Activated CD4-positive, alpha-beta T cell treated with anti-CD3 and anti-CD28 coated beads, Interleukin-2, Interleukin-6, amounts not matched to agents 100 ng/mL and 50 ng/mL, durations not matched to agents 16 hours and 8 hours (primary cell): ENCODE measurements around the gene TMEM248.
"Not testable (repeated sequence)": the region's sequence is repeated elsewhere in the genome, so short reads cannot be mapped to it uniquely, and the experiment has no call there.

Experiments
- DNase-seq: peaks from one replicate; pipeline ENCODE4 v3.0.0-alpha.2; 2020

TMEM248 gene

DNA sequence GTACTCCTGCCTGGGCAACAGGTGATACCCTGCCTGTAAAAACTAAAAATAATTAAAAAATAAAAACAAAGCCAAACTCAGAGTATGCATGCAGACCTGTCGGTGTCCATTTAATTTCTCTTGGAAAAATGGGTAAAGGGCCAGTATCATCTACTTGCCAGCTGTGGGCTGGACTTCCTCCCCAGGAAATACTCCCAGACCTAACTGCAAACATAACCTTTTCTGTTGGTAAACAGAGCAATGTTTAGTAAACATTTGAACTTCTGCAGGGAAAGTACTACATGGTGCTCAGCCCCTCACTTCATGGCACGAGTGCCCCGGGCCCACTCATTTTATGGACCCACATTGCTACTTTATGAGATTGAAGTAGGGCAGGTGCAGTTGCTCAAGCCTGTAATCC is 10.2 kb upstream of the TMEM248 start:
- DNase-seq = no peak

DNA sequence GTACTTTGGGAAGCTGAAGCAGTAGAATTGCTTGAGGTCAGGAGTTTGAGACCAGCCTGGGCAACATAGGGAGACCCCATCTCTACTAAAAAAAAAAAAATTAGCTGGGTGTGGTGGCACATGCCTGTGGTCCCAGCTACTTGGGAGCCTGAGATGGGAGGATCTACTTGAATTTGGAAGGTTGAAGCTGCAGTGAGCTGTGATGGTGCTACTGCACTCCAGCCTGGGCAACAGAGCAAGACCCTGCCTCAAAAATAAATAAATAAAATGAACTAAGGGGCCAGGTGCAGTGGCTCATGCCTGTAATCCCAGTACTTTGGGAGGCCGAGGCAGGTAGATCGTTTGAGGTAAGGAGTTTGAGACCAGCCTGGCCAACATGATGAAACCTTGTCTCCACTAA is 9.8 kb upstream of the TMEM248 start:
- DNase-seq = not testable (repeated sequence)

DNA sequence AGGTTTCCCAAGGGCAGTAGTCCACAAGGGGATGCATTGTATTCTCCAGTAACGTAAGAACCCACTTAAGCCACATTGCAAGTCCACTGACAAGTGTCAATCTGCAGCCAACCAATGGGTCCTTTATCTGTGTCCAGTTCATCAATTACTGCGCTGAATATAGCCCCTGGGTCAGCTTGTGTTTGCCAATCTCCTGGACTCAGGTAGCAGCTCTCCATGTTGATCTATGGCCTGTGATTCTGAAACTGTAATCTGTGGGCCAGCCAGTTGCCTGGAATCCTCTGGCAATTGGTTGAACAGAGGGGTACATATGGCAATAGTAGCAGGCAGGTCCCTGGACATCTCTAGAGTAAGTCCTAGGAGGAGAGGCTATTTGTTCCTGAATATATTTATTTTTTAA is 8.8 kb upstream of the TMEM248 start:
- no peak for DNase-seq

GRCh38 chr7:66913118-66914037 is 7.6 kb upstream of the TMEM248 start:
- DNase-seq = no peak

DNA sequence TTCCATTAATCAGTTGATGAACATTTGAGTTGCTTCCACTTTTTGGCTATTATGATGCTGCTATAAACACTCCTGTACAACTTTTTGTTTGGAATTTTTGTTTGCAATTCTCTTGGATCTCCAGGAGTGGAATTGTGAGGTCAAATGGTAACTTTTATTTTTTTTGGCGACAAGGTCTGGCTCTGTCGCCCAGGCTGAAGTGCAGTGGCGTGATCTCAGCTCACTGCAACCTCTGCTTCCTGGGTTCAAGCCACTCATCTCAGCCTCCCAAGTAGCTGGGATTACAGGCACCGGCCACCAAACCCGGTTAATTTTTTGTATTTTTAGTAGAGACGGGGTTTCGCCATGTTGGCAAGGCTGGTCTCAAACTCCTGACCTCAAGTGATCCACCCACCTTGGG is 3.1 kb upstream of the TMEM248 start:
- not testable (repeated sequence) for DNase-seq

DNA sequence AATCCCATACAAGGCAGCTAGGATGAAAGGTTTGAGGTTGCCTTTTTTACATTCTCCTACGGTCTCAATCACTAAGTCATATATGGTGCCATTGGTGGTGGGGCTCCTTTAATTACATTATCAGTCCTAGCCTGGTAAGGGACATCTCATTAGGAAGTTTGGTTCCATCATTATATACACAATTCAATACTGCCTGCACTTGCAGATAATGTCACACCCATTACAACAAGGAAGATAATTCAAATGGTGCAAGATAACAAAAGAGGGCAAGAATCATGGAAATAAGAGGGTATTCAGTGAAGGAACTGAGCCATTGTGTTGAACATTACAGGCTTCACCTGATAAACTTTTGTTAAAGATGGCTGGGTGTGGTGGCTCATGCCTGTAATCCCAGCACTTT is 1.7 kb upstream of the TMEM248 start:
- no peak for DNase-seq

DNA sequence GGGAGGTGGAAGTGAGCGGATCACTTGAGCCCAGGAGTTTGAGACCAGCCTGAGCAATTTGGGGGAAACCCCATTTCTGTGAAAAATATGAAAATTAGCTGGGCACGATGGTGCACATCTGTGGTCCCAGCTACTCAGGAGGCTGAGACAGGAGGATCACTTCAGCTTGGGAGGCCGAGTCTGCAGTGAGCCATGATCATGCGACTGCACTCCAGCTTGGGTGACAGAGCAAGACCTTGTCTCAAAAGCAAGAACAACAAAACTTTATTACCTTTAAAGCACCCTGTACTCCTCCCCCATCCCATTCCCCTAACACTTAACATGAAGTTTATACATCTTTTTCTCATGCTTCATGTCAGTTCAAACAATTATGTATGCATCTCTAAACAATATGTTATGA is 1.3 kb upstream of the TMEM248 start:
- DNase-seq = no peak

DNA sequence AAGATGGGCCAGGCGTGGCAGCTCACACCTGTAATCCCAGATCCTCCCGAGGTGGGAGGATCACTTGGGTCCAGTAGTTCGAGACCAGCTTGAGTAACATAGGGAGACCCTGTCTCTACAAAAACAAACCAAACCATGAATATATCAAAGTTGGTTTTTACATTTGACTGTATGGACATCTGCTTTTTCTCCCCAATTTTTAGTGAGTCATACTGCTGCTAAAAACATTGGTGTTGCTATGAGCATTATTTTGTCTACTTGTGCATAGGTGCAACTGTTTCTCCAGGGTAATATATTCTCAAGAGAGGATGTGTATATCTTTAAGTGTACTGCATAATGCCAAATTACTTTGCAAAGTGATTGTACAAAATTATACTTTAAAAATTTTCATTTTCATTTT is 769 bp upstream of the TMEM248 start:
- no peak for DNase-seq

DNA sequence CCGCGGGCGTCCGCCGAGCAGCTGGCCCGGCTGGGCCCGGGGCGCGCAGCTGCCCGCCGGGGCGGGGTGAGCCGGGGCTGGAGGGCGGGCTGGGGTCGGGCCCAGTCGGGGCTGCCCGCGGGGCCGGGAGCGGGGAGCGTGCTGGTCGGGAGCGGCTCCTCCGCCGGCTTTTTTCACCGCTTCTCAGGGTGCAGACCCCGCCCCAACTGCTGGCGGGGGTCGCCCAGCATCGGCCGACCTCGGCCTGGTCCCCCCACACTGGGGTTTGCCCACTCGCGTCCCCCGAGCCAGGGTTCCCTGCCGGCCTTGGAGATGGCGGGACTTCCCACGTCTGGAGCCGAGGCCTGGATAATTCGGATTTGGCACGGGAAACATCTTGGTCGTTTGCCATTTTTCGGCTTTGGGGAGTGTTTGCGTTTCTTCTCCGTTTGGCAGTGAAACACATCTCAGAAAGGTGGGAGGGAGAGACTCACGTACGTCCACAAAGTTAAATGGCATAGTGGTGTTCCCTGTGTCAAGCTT is 432 bp downstream of the TMEM248 start:
- no peak for DNase-seq

GRCh38 chr7:66921918-66922486 is 977 bp downstream of the TMEM248 start:
- peak; percentile 46 for DNase-seq

DNA sequence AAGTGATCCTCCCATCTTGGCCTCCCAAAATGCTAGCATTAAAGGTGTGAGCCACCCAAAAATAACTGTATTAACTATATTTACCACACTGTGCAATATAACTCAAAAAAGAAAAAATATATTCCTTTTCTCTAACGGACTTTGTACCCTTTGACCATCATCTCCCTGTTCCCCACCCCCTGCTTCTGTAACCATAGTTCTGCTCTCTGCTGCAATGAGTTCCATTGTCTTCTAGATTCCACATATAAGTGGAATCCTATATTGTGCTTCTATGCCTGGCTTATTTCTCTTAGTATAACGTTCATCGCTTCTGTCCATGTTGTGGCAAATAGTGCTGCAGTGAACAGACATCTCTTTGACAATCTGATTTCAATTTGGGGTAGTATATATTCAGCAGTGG is 4.2 kb downstream of the TMEM248 start:
- no peak for DNase-seq

GRCh38 chr7:66927348-66927948 is 6.4 kb downstream of the TMEM248 start:
- no peak for DNase-seq

- DNase-seq = no peak
Observed at GRCh38 chr7:66928388-66928787, 7.4 kb downstream of the TMEM248 start.

- no peak for DNase-seq
Observed at GRCh38 chr7:66929165-66929564, 8.1 kb downstream of the TMEM248 start.

- DNase-seq = no peak
Observed at GRCh38 chr7:66929935-66930334, 8.9 kb downstream of the TMEM248 start.

GRCh38 chr7:66930341-66930740 is 9.3 kb downstream of the TMEM248 start:
- no peak for DNase-seq

GRCh38 chr7:66933469-66933868 is 12.4 kb downstream of the TMEM248 start:
- no peak for DNase-seq

GRCh38 chr7:66937940-66938339 is 16.9 kb downstream of the TMEM248 start:
- no peak for DNase-seq

DNA sequence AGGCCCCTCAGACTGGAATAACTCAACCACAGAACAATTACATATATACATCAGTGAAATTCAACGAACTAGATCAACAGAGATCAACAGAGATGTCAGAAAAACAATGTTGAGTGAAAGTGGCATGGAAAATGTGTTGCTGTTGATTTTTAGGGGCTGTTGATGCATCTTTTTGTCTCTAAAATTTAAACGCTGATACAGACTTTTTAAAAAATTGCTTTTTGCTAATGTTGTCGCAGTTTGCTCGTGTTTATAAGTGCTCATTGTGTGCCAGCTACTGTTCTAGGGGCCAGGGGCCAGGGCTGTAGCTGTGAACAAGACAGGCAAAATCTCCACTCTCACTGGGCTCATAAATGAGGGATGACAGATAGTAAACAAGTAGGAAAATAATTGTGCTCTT is 18.3 kb downstream of the TMEM248 start:
- DNase-seq = no peak

DNA sequence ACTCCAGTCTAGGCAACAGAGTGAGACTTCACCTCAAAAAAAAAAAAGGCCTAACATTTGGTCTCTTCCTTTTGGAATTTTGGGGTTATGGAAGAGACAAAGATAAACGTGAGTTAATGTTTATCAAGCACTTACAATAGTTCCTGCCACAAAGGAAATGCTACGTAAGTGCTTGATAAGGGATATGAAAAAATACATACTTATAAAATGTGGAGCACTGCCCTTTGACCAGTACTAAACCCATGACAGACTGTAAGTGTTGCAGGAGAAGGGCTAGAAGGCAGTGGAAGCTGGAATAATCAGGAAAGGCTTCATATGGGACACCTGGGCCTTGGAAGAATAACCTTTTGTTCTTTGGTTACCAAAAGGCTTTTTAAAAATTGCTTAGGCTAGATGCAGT is 25.5 kb downstream of the TMEM248 start:
- DNase-seq = no peak

- no peak for DNase-seq
Observed at GRCh38 chr7:66948480-66949109, 27.6 kb downstream of the TMEM248 start.

DNA sequence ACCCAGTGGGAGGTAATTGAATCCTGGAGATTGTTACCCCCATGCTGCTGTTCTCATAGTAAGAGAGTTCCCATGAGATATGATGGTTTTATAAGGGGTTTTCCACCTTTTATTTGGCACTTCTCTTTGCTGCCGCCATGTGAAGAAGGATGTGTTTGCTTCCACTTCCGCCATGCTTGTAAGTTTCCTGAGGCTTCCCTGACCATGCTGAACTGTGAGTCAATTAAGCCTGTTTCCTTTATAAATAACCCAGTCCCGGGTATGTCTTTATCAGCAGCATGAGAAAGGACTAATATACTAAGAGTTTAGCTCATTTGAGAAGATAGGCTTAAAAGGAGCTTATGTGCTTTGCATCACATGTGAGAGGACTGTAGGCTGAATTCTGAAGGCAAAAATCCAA is 29.3 kb downstream of the TMEM248 start:
- no peak for DNase-seq

GRCh38 chr7:66950763-66951162 is 29.7 kb downstream of the TMEM248 start:
- no peak for DNase-seq
